H1 (cell line): ENCODE data around the gene SPRR2F. TPM values are rescaled to one million over a fixed set of nuclear protein-coding genes. Genes with fewer than 3 reads are reported as not detected.

Experiments used
- CTCF ChIA-PET: fragments of 300-600 bp; sonication (Branson Sonifier 250); formaldehyde crosslinking; loops from one replicate; lab custom pipeline; 2021; ENCODE audit not compliant: partially characterized antibody; lab: Charles Lee
- POLR2A ChIA-PET: fragments of 300-600 bp; sonication (Branson Sonifier 250); formaldehyde crosslinking; loops from one replicate; lab custom pipeline; 2021; ENCODE audit warnings: inconsistent platforms; ENCODE audit not compliant: partially characterized antibody; lab: Charles Lee
- DNase-seq, 2 experiments: peaks; one replicate each; pipeline versions ENCODE4 v3.0.0 to v3.0.0-alpha.2; 2010 to 2022; ENCODE audit warnings: low spot score in 2 of 2, low read depth in 1 of 2, mixed read lengths in 1 of 2
- FAIRE-seq: peaks from 2 replicates; lab custom pipeline; 2011; peaks lifted over from hg19 to GRCh38; lab: Jason Lieb, UNC
- H2AFZ ChIP-seq: 2 replicates; pipeline ENCODE4 v1.8.1; 2012; ENCODE audit warnings: low read length, inconsistent platforms
- H2AK5ac ChIP-seq: 2 replicates; pipeline ENCODE4 v1.6.1; 2013; ENCODE audit warnings: low read depth, low read length
- H2BK120ac ChIP-seq: replicated peaks from 2 replicates; pipeline ENCODE3; 2013; ENCODE audit warnings: low read depth, low read length, inconsistent platforms
- H2BK12ac ChIP-seq: 2 replicates; pipeline ENCODE4 v1.6.1; 2013; ENCODE audit warnings: low read depth, low read length
- H2BK15ac ChIP-seq: 2 replicates; pipeline ENCODE4 v1.6.1; 2013; ENCODE audit warnings: low read length
- H2BK20ac ChIP-seq: 2 replicates; pipeline ENCODE4 v1.6.1; 2013; ENCODE audit warnings: low read length
- H2BK5ac ChIP-seq: 2 replicates; pipeline ENCODE4 v1.6.1; 2013; ENCODE audit warnings: low read depth, low read length
- H3K14ac ChIP-seq: 2 replicates; pipeline ENCODE4 v1.6.1; 2013; ENCODE audit warnings: inconsistent platforms; ENCODE audit not compliant: insufficient read length
- H3K18ac ChIP-seq: 2 replicates; pipeline ENCODE4 v1.6.1; 2013; ENCODE audit warnings: low read length; ENCODE audit errors: extremely low read depth
- H3K23ac ChIP-seq: 2 replicates; pipeline ENCODE4 v1.6.1; 2013; ENCODE audit warnings: inconsistent platforms; ENCODE audit not compliant: insufficient read length
- H3K23me2 ChIP-seq: 2 replicates; pipeline ENCODE4 v1.6.1; 2013; ENCODE audit warnings: low read depth, low read length
- H3K27ac ChIP-seq: 2 replicates; pipeline ENCODE4 v1.6.1; 2011; ENCODE audit warnings: low read depth, low read length, inconsistent platforms
- H3K27me3 ChIP-seq, 4 experiments: replicated peaks in 1 of 4; 1 replicate in 1 of 4; 2 replicates in 3 of 4; pipeline versions ENCODE4 v1.6.1 to v1.8.1; 2011 to 2013; ENCODE audit warnings: low read length in 3 of 4, mild to moderate bottlenecking in 3 of 4, inconsistent platforms in 2 of 4, mixed read lengths in 2 of 4, moderate library complexity in 1 of 4; ENCODE audit not compliant: control insufficient read depth in 3 of 4, insufficient read depth in 3 of 4; ENCODE audit errors: extremely low read depth in 1 of 4
- H3K36me3 ChIP-seq, 4 experiments: 2 replicates each; pipeline versions ENCODE4 v1.6.1 to v1.8.1; 2011 to 2013; ENCODE audit warnings: mild to moderate bottlenecking in 4 of 4, low read length in 3 of 4, moderate library complexity in 2 of 4, control low read depth in 1 of 4, inconsistent platforms in 1 of 4; ENCODE audit not compliant: insufficient read depth in 4 of 4, control insufficient read depth in 2 of 4
- H3K4ac ChIP-seq: replicated peaks from 2 replicates; pipeline ENCODE3; 2013; ENCODE audit warnings: low read length, low read depth, mixed read lengths, inconsistent platforms; ENCODE audit not compliant: insufficient read length
- H3K4me1 ChIP-seq, 4 experiments: replicated peaks in 1 of 4; 1 replicate in 1 of 4; 2 replicates in 3 of 4; pipeline versions ENCODE4 v1.6.1 to v1.8.1; 2011 to 2013; ENCODE audit warnings: low read length in 3 of 4, inconsistent platforms in 2 of 4, mixed read lengths in 1 of 4; ENCODE audit not compliant: insufficient read depth in 4 of 4, control insufficient read depth in 3 of 4
- H3K4me2 ChIP-seq, 2 experiments: 2 replicates each; pipeline versions ENCODE4 v1.6.1 to v1.8.1; 2011 to 2013; ENCODE audit warnings: low read depth in 2 of 2, low read length in 2 of 2, control low read depth in 1 of 2, inconsistent platforms in 1 of 2, mild to moderate bottlenecking in 1 of 2; ENCODE audit not compliant: insufficient read depth in 1 of 2
- H3K4me3 ChIP-seq, 4 experiments: fragments of 200-600, 300-600 bp in 1 of 4; sonication (generic), shearing (Covaris generic), sonication (Bioruptor Twin) in 1 of 4; 2 replicates each; pipeline versions ENCODE4 v1.5.1 to v1.8.1; 2011 to 2016; ENCODE audit warnings: low read length in 4 of 4, low read depth in 3 of 4, control low read depth in 2 of 4, inconsistent platforms in 2 of 4, mild to moderate bottlenecking in 2 of 4, mixed read lengths in 1 of 4, moderate library complexity in 1 of 4; ENCODE audit not compliant: insufficient read depth in 2 of 4; ENCODE audit errors: extremely low read depth in 1 of 4
- H3K56ac ChIP-seq: replicated peaks from 2 replicates; pipeline ENCODE3; 2013; ENCODE audit warnings: low read depth, mild to moderate bottlenecking, mixed read lengths, low read length, inconsistent platforms; ENCODE audit not compliant: insufficient read length
- H3K79me1 ChIP-seq: 2 replicates; pipeline ENCODE4 v1.6.1; 2013; ENCODE audit warnings: low read depth, low read length, control low read depth
- H3K79me2 ChIP-seq, 2 experiments: 2 replicates each; pipeline versions ENCODE4 v1.6.1 to v1.8.1; 2012 to 2013; ENCODE audit warnings: low read length in 2 of 2, mild to moderate bottlenecking in 2 of 2, inconsistent platforms in 1 of 2; ENCODE audit not compliant: insufficient read depth in 2 of 2, control insufficient read depth in 1 of 2
- H3K9ac ChIP-seq, 4 experiments: replicated peaks in 1 of 4; 1 replicate in 1 of 4; 2 replicates in 3 of 4; pipeline versions ENCODE4 v1.6.1 to v1.8.1; 2011 to 2013; ENCODE audit warnings: low read depth in 3 of 4, low read length in 3 of 4, control low read depth in 2 of 4, mild to moderate bottlenecking in 2 of 4, moderate library complexity in 2 of 4, inconsistent platforms in 1 of 4; ENCODE audit errors: extremely low read depth in 1 of 4
- H3K9me3 ChIP-seq, 2 experiments: 2 replicates each; pipeline versions ENCODE4 v1.6.1 to v1.8.1; 2012 to 2013; ENCODE audit warnings: mild to moderate bottlenecking in 2 of 2, moderate library complexity in 2 of 2, control low read depth in 1 of 2, inconsistent platforms in 1 of 2, low read depth in 1 of 2, low read length in 1 of 2, mixed read lengths in 1 of 2; ENCODE audit not compliant: insufficient read depth in 2 of 2
- H4K20me1 ChIP-seq, 2 experiments: replicated peaks in 1 of 2; 2 replicates each; pipeline versions ENCODE3 to v1.8.1; 2011 to 2013; ENCODE audit warnings: inconsistent platforms in 2 of 2, low read length in 2 of 2, mild to moderate bottlenecking in 1 of 2; ENCODE audit not compliant: insufficient read depth in 2 of 2, control insufficient read depth in 1 of 2
- H4K5ac ChIP-seq: 2 replicates; pipeline ENCODE4 v1.6.1; 2013; ENCODE audit warnings: low read length, low read depth, mixed read lengths, inconsistent platforms; ENCODE audit not compliant: insufficient read length
- H4K8ac ChIP-seq: 2 replicates; pipeline ENCODE4 v1.8.0; 2013; ENCODE audit warnings: mild to moderate bottlenecking, moderate library complexity, low read length, inconsistent platforms; ENCODE audit not compliant: insufficient read depth; ENCODE audit errors: extremely low read depth
- H4K91ac ChIP-seq: replicated peaks from 2 replicates; pipeline ENCODE3; 2013; ENCODE audit warnings: low read length, mixed read lengths, inconsistent platforms; ENCODE audit not compliant: insufficient read length
- BACH1 ChIP-seq: IDR thresholded peaks from 2 replicates; pipeline ENCODE4 v1.6.1; 2012; ENCODE audit warnings: low read length, improper control_type of control experiment
- EGR1 ChIP-seq: IDR thresholded peaks from 2 replicates; pipeline ENCODE4 v1.6.1; 2011; ENCODE audit warnings: low read depth, low read length, borderline replicate concordance
- EP300 ChIP-seq, 2 experiments: IDR thresholded peaks; 1 replicate in 1 of 2; 2 replicates in 1 of 2; pipeline ENCODE4 v1.6.1; 2011 to 2012; ENCODE audit warnings: low read depth in 2 of 2, low read length in 2 of 2, mild to moderate bottlenecking in 2 of 2, borderline replicate concordance in 1 of 2, inconsistent platforms in 1 of 2, moderate library complexity in 1 of 2
- FOSL1 ChIP-seq: IDR thresholded peaks from 2 replicates; pipeline ENCODE4 v1.6.1; 2011; ENCODE audit warnings: mild to moderate bottlenecking, low read depth, low read length, moderate library complexity; ENCODE audit not compliant: insufficient read depth
- GABPA ChIP-seq: IDR thresholded peaks from 2 replicates; pipeline ENCODE4 v1.6.1; 2011; ENCODE audit warnings: mild to moderate bottlenecking, low read length, moderate library complexity, borderline replicate concordance; ENCODE audit not compliant: insufficient read depth
- GTF2F1 ChIP-seq: IDR thresholded peaks from 2 replicates; pipeline ENCODE4 v1.6.1; 2012; ENCODE audit warnings: low read depth, low read length, improper control_type of control experiment, borderline replicate concordance
- PHF8 ChIP-seq: fragments of 200-600 bp; sonication (generic); conservative IDR thresholded peaks from 2 replicates; pipeline ENCODE4 v1.7.1; 2012; ENCODE audit warnings: low read depth, mild to moderate bottlenecking, inconsistent platforms, low read length, moderate library complexity
- RAD21 ChIP-seq, 2 experiments: IDR thresholded peaks in 1 of 2; conservative IDR thresholded peaks in 1 of 2; 2 replicates each; pipeline ENCODE4 v1.6.1; 2011; ENCODE audit warnings: low read depth in 2 of 2, low read length in 2 of 2, improper control_type of control experiment in 1 of 2, inconsistent platforms in 1 of 2, mild to moderate bottlenecking in 1 of 2, moderate library complexity in 1 of 2
- RXRA ChIP-seq: IDR thresholded peaks from 2 replicates; pipeline ENCODE4 v1.6.1; 2011; ENCODE audit warnings: low read depth, mild to moderate bottlenecking, low read length, moderate library complexity; ENCODE audit not compliant: insufficient read depth
- SUZ12 ChIP-seq: fragments of 200-600 bp; sonication (generic); IDR thresholded peaks from 2 replicates; pipeline ENCODE4 v1.6.1; 2012; ENCODE audit warnings: mild to moderate bottlenecking, inconsistent platforms, low read length, moderate library complexity, mixed read lengths
- WGBS, 2 experiments: shearing (Covaris generic) in 1 of 2; methylation state at CpG; one replicate each; pipeline versions ENCODE4 v1.1.6 to v1.1.7; 2013 to 2015; ENCODE audit warnings: low lambda C conversion rate in 2 of 2, mixed read lengths in 2 of 2, inconsistent platforms in 1 of 2, low coverage in 1 of 2, missing lambda C conversion rate in 1 of 2; ENCODE audit not compliant: insufficient replicate concordance in 2 of 2, insufficient coverage in 1 of 2, insufficient read length in 1 of 2; ENCODE audit errors: extremely low coverage in 1 of 2, missing lambda C conversion rate in 1 of 2; 5-methylcytosine and 5-hydroxymethylcytosine counted together
- polyA plus RNA-seq, 7 experiments: library from polyadenylated mRNA; depleted of rRNA in 3 of 7; stranded (reverse) in 5 of 7; unstranded in 2 of 7; fragments of >200 nt in 5 of 7; fragments of 200-250 nt in 2 of 7; gene quantifications; 1 replicate in 5 of 7; 2 replicates in 1 of 7; 4 replicates in 1 of 7; pipeline versions ENCODE4 v1.2.1 to v1.2.3, GENCODE V29; 2011 to 2013; ENCODE audit warnings: missing spikeins in 2 of 7, mixed read lengths in 2 of 7
- total RNA-seq: library from RNA; stranded (reverse); fragmentation: NEBNext Ultra II Directional; extraction: Animal tissue kit (Norgen Biotek cat#: 25700); gene quantifications from 2 replicates; pipeline ENCODE4 v1.2.1, GENCODE V29; 2021
- TF ChIP-seq, protein P1 (sequence below): IDR thresholded peaks from 2 replicates; pipeline ENCODE4 v1.6.1; 2011; ENCODE audit warnings: low read length, improper control_type of control experiment
- TF ChIP-seq, protein P2 (sequence below): IDR thresholded peaks from 2 replicates; pipeline ENCODE4 v1.6.1; 2011; ENCODE audit warnings: low read depth, mild to moderate bottlenecking, low read length; ENCODE audit not compliant: insufficient read depth

SPRR2F gene
- total and polyA plus RNA-seq, 2 of the 8 experiments (the other 6 are each of a cell fraction or from before 2014, with no cell fraction given), result 0.50 to 1.1 TPM

DNA sequence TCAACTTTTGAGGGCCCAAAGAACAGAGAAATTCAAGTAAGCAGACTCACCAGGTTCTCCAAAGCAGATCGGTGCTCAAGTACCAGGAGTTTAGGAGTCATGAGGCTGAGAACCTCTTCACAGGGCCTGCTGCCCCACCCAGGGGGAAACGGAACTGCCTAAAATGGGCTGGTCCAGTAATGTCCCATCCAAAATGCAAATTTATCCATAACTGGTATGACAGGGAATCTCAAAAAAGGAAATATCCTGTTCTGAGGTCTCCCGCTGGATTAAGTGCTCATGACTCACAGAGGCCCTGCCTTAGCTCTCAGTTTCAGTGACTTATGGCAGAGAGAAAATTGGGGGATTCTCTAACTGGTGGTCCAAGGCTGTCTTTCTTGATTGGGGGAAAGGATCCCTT is 28.1 kb upstream of the SPRR2F start:
- Histone ChIP-seq H3K23ac (no peak overlapping the region), H4K5ac (no peak overlapping the region), H4K91ac (no peak overlapping the region), H3K4ac (no peak overlapping the region), H2BK5ac (no peak overlapping the region), H3K27ac (no peak overlapping the region), H3K14ac (no peak overlapping the region), H3K79me1 (no peaks in the 10 kb centered on the region), H2BK15ac (no peak overlapping the region), H2BK120ac (no peak overlapping the region), H4K20me1 (no peaks in the 10 kb centered on the region), H2AFZ (no peak overlapping the region), H3K79me2 (no peaks in the 10 kb centered on the region), H3K9me3 (no peaks in the 10 kb centered on the region; a peak in 1 of 4 replicates), H2AK5ac (no peak overlapping the region), H3K36me3 (no peaks in the 10 kb centered on the region), H3K4me2 (no peak overlapping the region), H3K18ac (no peak overlapping the region), H2BK20ac (no peak overlapping the region), H3K27me3 (no peaks in the 10 kb centered on the region), H3K4me3 (no peak overlapping the region), H4K8ac (no peak overlapping the region), H2BK12ac (no peak overlapping the region), H3K4me1 (peaks cover 0 to 2% (median 0%) of the 10 kb centered on the region in 4 experiments; a peak in 1 of 7 replicates), H3K56ac (no peak overlapping the region), H3K9ac (no peak overlapping the region), H3K23me2 (no peaks in the 10 kb centered on the region)
- FAIRE-seq (no peak), DNase-seq (no peak)
- ChIA-PET POLR2A (no interaction called here), CTCF (interaction anchor here (1.0 kb wide), 1 partner anchor 51 kb away, joined by 4 read pairs; no protein-coding TSS in a partner anchor)
- 88% methylated on average over 3 of the region's 3 CpGs; no CpG with 5 or more reads in 1 of the 2 experiments for WGBS, 2 experiments
- TF ChIP-seq FOSL1 (no peak), RAD21 (IDR thresholded peaks at IDR 0.05 in 1 of 2, conservative IDR thresholded peaks at IDR 0.05 in 1 of 2; ENCODE audit: low read depth in 2 of 2, low read length in 2 of 2) (no peak), GABPA (no peak), RXRA (no peak), PHF8 (no peak), GTF2F1 (no peak), SUZ12 (no peak), EGR1 (no peak), BACH1 (no peak), EP300 (IDR thresholded peaks at IDR 0.05; ENCODE audit: borderline replicate concordance in 1 of 2, low read depth in 2 of 2, low read length in 2 of 2) (no peak)
- TF ChIP-seq, protein P1, sequence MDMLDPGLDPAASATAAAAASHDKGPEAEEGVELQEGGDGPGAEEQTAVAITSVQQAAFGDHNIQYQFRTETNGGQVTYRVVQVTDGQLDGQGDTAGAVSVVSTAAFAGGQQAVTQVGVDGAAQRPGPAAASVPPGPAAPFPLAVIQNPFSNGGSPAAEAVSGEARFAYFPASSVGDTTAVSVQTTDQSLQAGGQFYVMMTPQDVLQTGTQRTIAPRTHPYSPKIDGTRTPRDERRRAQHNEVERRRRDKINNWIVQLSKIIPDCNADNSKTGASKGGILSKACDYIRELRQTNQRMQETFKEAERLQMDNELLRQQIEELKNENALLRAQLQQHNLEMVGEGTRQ, result no peak
- TF ChIP-seq, protein P2, sequence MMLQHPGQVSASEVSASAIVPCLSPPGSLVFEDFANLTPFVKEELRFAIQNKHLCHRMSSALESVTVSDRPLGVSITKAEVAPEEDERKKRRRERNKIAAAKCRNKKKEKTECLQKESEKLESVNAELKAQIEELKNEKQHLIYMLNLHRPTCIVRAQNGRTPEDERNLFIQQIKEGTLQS, result no peak
